GM23338 (cell line): ENCODE measurements around the gene DOCK2. TPM values are rescaled to one million over a fixed set of nuclear protein-coding genes. Genes with fewer than 3 reads are reported as not detected.

Source experiments
- ATAC-seq: fragments of 200-7000 bp; cut with Tn5 transposase; 3 replicates; pipeline ENCODE4 v1.9.1; 2020
- DNase-seq: peaks from one replicate; pipeline ENCODE4 v3.0.0-alpha.2; 2015; ENCODE audit warnings: low spot score
- H2AFZ ChIP-seq: fragments of 200-600 bp; sonication (generic); 2 replicates; pipeline ENCODE4 v1.8.0; 2016; ENCODE audit warnings: antibody characterized with exemption, mild to moderate bottlenecking, moderate library complexity
- H3F3A ChIP-seq: fragments of 200-600 bp; sonication (generic); replicated peaks from 2 replicates; pipeline ENCODE4 v1.8.0; 2017; ENCODE audit warnings: antibody characterized with exemption, mixed run types, low read depth
- H3K27ac ChIP-seq: fragments of 200-600 bp; sonication (generic); 2 replicates; pipeline ENCODE4 v1.6.1; 2016; ENCODE audit warnings: low read depth
- H3K27me3 ChIP-seq: fragments of 200-600 bp; sonication (generic); 2 replicates; pipeline ENCODE4 v1.8.0; 2016; ENCODE audit warnings: mild to moderate bottlenecking, mixed run types, moderate library complexity; ENCODE audit not compliant: insufficient read depth
- H3K36me3 ChIP-seq: fragments of 200-600 bp; sonication (generic); 2 replicates; pipeline ENCODE4 v1.8.0; 2016; ENCODE audit warnings: mild to moderate bottlenecking; ENCODE audit not compliant: insufficient read depth
- H3K4me1 ChIP-seq: fragments of 200-600 bp; sonication (generic); 2 replicates; pipeline ENCODE4 v1.8.0; 2016; ENCODE audit warnings: mild to moderate bottlenecking, moderate library complexity; ENCODE audit not compliant: insufficient read depth
- H3K4me2 ChIP-seq: fragments of 200-600 bp; sonication (generic); 2 replicates; pipeline ENCODE4 v1.7.1; 2017; ENCODE audit warnings: mixed run types
- H3K4me3 ChIP-seq: fragments of 200-600 bp; sonication (generic); 2 replicates; pipeline ENCODE4 v1.6.1; 2016; ENCODE audit warnings: mixed run types
- H3K79me2 ChIP-seq: fragments of 200-600 bp; sonication (generic); replicated peaks from 2 replicates; pipeline ENCODE4 v1.8.0; 2017; ENCODE audit warnings: mild to moderate bottlenecking; ENCODE audit not compliant: insufficient read depth
- H3K9me2 ChIP-seq: fragments of 200-600 bp; sonication (generic); 2 replicates; pipeline ENCODE4 v1.8.0; 2017; ENCODE audit not compliant: insufficient read depth
- H4K20me1 ChIP-seq: fragments of 200-600 bp; sonication (generic); replicated peaks from 2 replicates; pipeline ENCODE4 v1.8.0; 2017; ENCODE audit warnings: mild to moderate bottlenecking; ENCODE audit not compliant: insufficient read depth
- H3K27ac Mint-ChIP-seq: 2 replicates; pipeline ENCODE4 v1.8.0; 2020; ENCODE audit warnings: inconsistent platforms, mild to moderate bottlenecking, moderate library complexity, mixed read lengths
- H3K27me3 Mint-ChIP-seq: 3 replicates; pipeline ENCODE4 v1.8.0; 2022; ENCODE audit warnings: low read depth, mild to moderate bottlenecking, moderate library complexity, mixed read lengths, inconsistent platforms; ENCODE audit not compliant: insufficient read depth, poor library complexity
- H3K36me3 Mint-ChIP-seq: 3 replicates; pipeline ENCODE4 v1.8.0; 2021; ENCODE audit warnings: low read depth, mild to moderate bottlenecking, inconsistent platforms, moderate library complexity, mixed read lengths
- H3K4me1 Mint-ChIP-seq: 3 replicates; pipeline ENCODE4 v1.8.0; 2020; ENCODE audit warnings: mild to moderate bottlenecking, inconsistent platforms, mixed read lengths
- H3K4me3 Mint-ChIP-seq: 3 replicates; pipeline ENCODE4 v1.8.0; 2021; ENCODE audit warnings: moderate library complexity, mild to moderate bottlenecking, inconsistent platforms, mixed read lengths
- H3K9me3 Mint-ChIP-seq: 3 replicates; pipeline ENCODE4 v1.8.0; 2020; ENCODE audit warnings: moderate library complexity, mild to moderate bottlenecking, inconsistent platforms, mixed read lengths
- CTCF ChIP-seq, 2 experiments: fragments of 200-600 bp in 1 of 2; sonication (generic) in 1 of 2; conservative IDR thresholded peaks; 2 replicates each; pipeline versions ENCODE4 v1.5.1 to v1.6.1; 2016 to 2017; ENCODE audit warnings: antibody characterized with exemption in 2 of 2, low read depth in 2 of 2, mild to moderate bottlenecking in 2 of 2, moderate library complexity in 1 of 2
- EZH2 ChIP-seq: fragments of 200-600 bp; sonication (generic); IDR thresholded peaks from one replicate; pipeline ENCODE4 v1.8.0; 2017; ENCODE audit warnings: antibody characterized with exemption, mild to moderate bottlenecking, low read depth; ENCODE audit not compliant: unreplicated experiment
- EZH2phosphoT487 ChIP-seq: fragments of 200-600 bp; sonication (generic); IDR thresholded peaks from one replicate; pipeline ENCODE4 v1.8.1; 2018; ENCODE audit warnings: antibody characterized with exemption; ENCODE audit not compliant: unreplicated experiment
- JUNB ChIP-seq: IDR thresholded peaks from one replicate; pipeline ENCODE4 v1.6.1; 2016; ENCODE audit warnings: antibody characterized with exemption; ENCODE audit not compliant: unreplicated experiment
- STAT1 ChIP-seq: IDR thresholded peaks from one replicate; pipeline ENCODE4 v1.6.1; 2016; ENCODE audit warnings: antibody characterized with exemption; ENCODE audit not compliant: unreplicated experiment
- ZNF331 ChIP-seq: fragments of 250-450 bp; sonication (Bioruptor Pico); IDR thresholded peaks from 2 replicates; pipeline ENCODE4 v1.5.0; 2020; ENCODE audit warnings: low read depth, mild to moderate bottlenecking, moderate library complexity
- ZNF462 ChIP-seq: fragments of 250-450 bp; sonication (Bioruptor Pico); IDR thresholded peaks from 2 replicates; pipeline ENCODE4 v1.5.0; 2020; ENCODE audit warnings: mild to moderate bottlenecking, moderate library complexity
- polyA plus RNA-seq: library from polyadenylated mRNA; unstranded; fragments of >200 nt; fragmentation: Nextera tagmentation; extraction: Ambion mirVana; gene quantifications from 2 replicates; pipeline ENCODE4 v1.2.1, GENCODE V29; 2016
- total RNA-seq: library from RNA; depleted of rRNA; stranded (reverse); fragments of >200 nt; shearing (Covaris generic); gene quantifications from 2 replicates; pipeline ENCODE4 v1.2.3, GENCODE V29; 2014
- TF ChIP-seq, protein P1 (sequence below): IDR thresholded peaks from 2 replicates; pipeline ENCODE4 v1.6.1; 2016; ENCODE audit warnings: antibody characterized with exemption

The DOCK2 gene
- total and polyA plus RNA-seq, 2 experiments from 2014 or later: 3.7 to 9.4 TPM

- no peaks in the 10 kb centered on the region for H3K9me3 Mint-ChIP-seq
- Histone ChIP-seq H3K27me3 (no peaks in the 10 kb centered on the region), H3K4me2 (no peak overlapping the region), H3K27ac (no peak overlapping the region), H3K4me3 (no peak overlapping the region), H3K4me1 (no peaks in the 10 kb centered on the region), H3K9me2 (no peaks in the 10 kb centered on the region), H3K79me2 (no peaks in the 10 kb centered on the region), H2AFZ (no peak overlapping the region), H3F3A (no peaks in the 10 kb centered on the region), H3K36me3 (no peaks in the 10 kb centered on the region), H4K20me1 (no peaks in the 10 kb centered on the region)
- H3K27ac Mint-ChIP-seq: no peak overlapping the region
- no peak for ATAC-seq
- no peaks in the 10 kb centered on the region for H3K36me3 Mint-ChIP-seq
- H3K27me3 Mint-ChIP-seq: peaks cover 4% of the 10 kb centered on the region
- no peaks in the 10 kb centered on the region for H3K4me1 Mint-ChIP-seq
- TF ChIP-seq EZH2 (no peak), CTCF (conservative IDR thresholded peaks at IDR 0.05; ENCODE audit: low read depth in 2 of 2) (no peak), ZNF462 (CRISPR knock-in tag) (no peak), EZH2phosphoT487 (no peak), ZNF331 (CRISPR knock-in tag) (no peak), STAT1 (no peak), JUNB (no peak)
- TF ChIP-seq, protein P1, sequence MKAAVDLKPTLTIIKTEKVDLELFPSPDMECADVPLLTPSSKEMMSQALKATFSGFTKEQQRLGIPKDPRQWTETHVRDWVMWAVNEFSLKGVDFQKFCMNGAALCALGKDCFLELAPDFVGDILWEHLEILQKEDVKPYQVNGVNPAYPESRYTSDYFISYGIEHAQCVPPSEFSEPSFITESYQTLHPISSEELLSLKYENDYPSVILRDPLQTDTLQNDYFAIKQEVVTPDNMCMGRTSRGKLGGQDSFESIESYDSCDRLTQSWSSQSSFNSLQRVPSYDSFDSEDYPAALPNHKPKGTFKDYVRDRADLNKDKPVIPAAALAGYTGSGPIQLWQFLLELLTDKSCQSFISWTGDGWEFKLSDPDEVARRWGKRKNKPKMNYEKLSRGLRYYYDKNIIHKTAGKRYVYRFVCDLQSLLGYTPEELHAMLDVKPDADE: no peak
- DNase-seq: no peak
- no peak overlapping the region for H3K4me3 Mint-ChIP-seq
Observed at GRCh38 chr5:170076211-170076610, 439.1 kb downstream of the DOCK2 start.
